ENCODE data around the gene GAB3.
"Not testable (repeated sequence)": the region's sequence is repeated elsewhere in the genome, so short reads cannot be mapped to it uniquely, and the experiment has no call there.

GRCh38 chrX:154633661-154634060 lies 117.2 kb downstream of the GAB3 start:
- TF ChIP-seq EZH2 (IDR thresholded peaks at IDR 0.05; ENCODE audit: low read length, missing control alignments); CTCF (conservative IDR thresholded peaks at IDR 0.05 in 1 of 2, IDR thresholded peaks at IDR 0.05 in 1 of 2; ENCODE audit: low read depth in 1 of 2, low read length in 2 of 2): not testable (repeated sequence)

All from fibroblast of lung (primary cell).